Testis (tissue), 3 donors: ENCODE data around the gene CFAP46. TPM values are rescaled to one million over a fixed set of nuclear protein-coding genes. Genes with fewer than 3 reads are reported as not detected.

ENCODE experiments used
- DNase-seq: peaks from one replicate; pipeline ENCODE4 v3.0.0-alpha.2; 2019
- H3K27ac ChIP-seq, 2 donors: fragments of 200-600 bp; sonication (generic); one replicate each; pipeline ENCODE4 v1.5.1; 2019
- H3K27me3 ChIP-seq: fragments of 200-600 bp; sonication (generic); one replicate; pipeline ENCODE4 v1.5.1; 2019
- H3K36me3 ChIP-seq: fragments of 200-600 bp; sonication (generic); one replicate; pipeline ENCODE4 v1.5.1; 2017; ENCODE audit warnings: low read depth; ENCODE audit errors: missing control alignments
- H3K4me1 ChIP-seq: fragments of 200-600 bp; sonication (generic); one replicate; pipeline ENCODE4 v1.5.1; 2019
- H3K4me3 ChIP-seq, 2 donors: fragments of 200-600 bp; sonication (generic); one replicate each; pipeline ENCODE4 v1.5.1; 2017 to 2019
- H3K9me3 ChIP-seq: fragments of 200-600 bp; sonication (generic); one replicate; pipeline ENCODE4 v1.5.1; 2017
- CTCF ChIP-seq, 3 experiments: fragments of 450-650 bp in 2 of 3; fragments of 200-600 bp in 1 of 3; sonication (generic) in 1 of 3; IDR thresholded peaks; one replicate each; pipeline ENCODE4 v1.5.1; 2016 to 2019; ENCODE audit warnings: antibody characterized with exemption in 3 of 3, mild to moderate bottlenecking in 2 of 3, moderate library complexity in 1 of 3
- POLR2A ChIP-seq: fragments of 450-650 bp; IDR thresholded peaks from one replicate; pipeline ENCODE4 v1.6.1; 2017; ENCODE audit warnings: antibody characterized with exemption, mild to moderate bottlenecking, moderate library complexity
- WGBS, 2 donors: methylation state at CpG; one replicate each; pipeline ENCODE4 v1.1.5; 2018; 5-methylcytosine and 5-hydroxymethylcytosine counted together
- intact Hi-C: fragments of 100-400 bp; cut with DNase I; formaldehyde crosslinking; loops from one replicate; pipeline ENCODE4 v1.15.1; 2023; ENCODE audit warnings: low total_unique reads
- polyA plus RNA-seq: library from polyadenylated mRNA; stranded (reverse); fragments of 350-450 nt; fragmentation: Illumina TruSeq; extraction: RNeasy Lipid Tissue Mini Kit (QIAGEN cat#74804); gene quantifications from one replicate; pipeline ENCODE4 v1.2.3, GENCODE V29; 2014; ENCODE audit warnings: low read depth, low replicate concordance; ENCODE audit not compliant: insufficient read depth
- total RNA-seq, 2 donors: library from RNA; depleted of rRNA; stranded (reverse); fragments of >200 nt; gene quantifications; one replicate each; pipeline ENCODE4 v1.2.3, GENCODE V29; 2016

Gene CFAP46
- total and polyA plus RNA-seq, 3 donors from 2014 or later = 36.0 to 67.6 (median 59.0) TPM

- no peaks in the 10 kb centered on the region for H3K9me3 ChIP-seq
- no peak for DNase-seq
- H3K27me3 ChIP-seq = no peaks in the 10 kb centered on the region
- H3K4me3 ChIP-seq = no peak overlapping the region
- no peak overlapping the region for H3K27ac ChIP-seq
- 94 to 96% methylated on average over 32 to 41 of the region's 41 CpGs for WGBS, 2 donors
- no peaks in the 10 kb centered on the region for H3K36me3 ChIP-seq
- H3K4me1 ChIP-seq = no peaks in the 10 kb centered on the region
- intact Hi-C loops = no loop called here
- TF ChIP-seq CTCF (IDR thresholded peaks at IDR 0.05) (no peak), POLR2A (no peak)
These were observed 173.8 kb downstream of the CFAP46 start for GRCh38 chr10:132768346-132769248.

DNA sequence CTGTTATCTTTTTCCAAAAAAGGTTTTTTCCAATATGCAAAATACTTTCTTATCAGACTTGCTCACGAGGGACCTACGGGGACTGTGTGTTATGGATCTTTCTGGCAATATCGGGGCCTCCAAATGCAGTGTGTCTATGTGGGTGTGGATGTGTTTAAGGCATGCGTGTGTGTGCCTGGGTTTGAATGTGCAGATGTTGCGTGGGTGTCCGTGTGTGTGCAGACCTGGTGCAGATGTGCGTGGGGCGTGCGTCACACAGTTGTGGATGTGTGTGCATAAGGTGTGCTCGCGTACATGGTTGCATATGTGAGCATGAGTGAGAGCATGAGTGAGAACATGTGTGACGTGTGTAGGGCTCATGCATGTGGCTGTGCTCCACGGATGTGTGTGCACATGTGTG, 176.1 kb downstream of the CFAP46 start:
- H3K27ac ChIP-seq = no peak overlapping the region
- H3K4me1 ChIP-seq = no peaks in the 10 kb centered on the region
- H3K9me3 ChIP-seq = no peaks in the 10 kb centered on the region
- intact Hi-C loops = no loop called here
- TF ChIP-seq POLR2A = no peak
- no peak for TF ChIP-seq CTCF (IDR thresholded peaks at IDR 0.05)
- H3K4me3 ChIP-seq = no peak overlapping the region
- no peak for DNase-seq
- no peaks in the 10 kb centered on the region for H3K27me3 ChIP-seq
- no peaks in the 10 kb centered on the region for H3K36me3 ChIP-seq
- WGBS, 2 donors = 87 to 90% methylated on average over 13 of the region's 13 CpGs

- DNase-seq = no peak
- 86 to 91% methylated on average over 4 to 11 of the region's 11 CpGs for WGBS, 2 donors
- no peak overlapping the region for H3K4me3 ChIP-seq
- H3K4me1 ChIP-seq = no peaks in the 10 kb centered on the region
- no peaks in the 10 kb centered on the region for H3K27me3 ChIP-seq
- H3K36me3 ChIP-seq = no peaks in the 10 kb centered on the region
- no peaks in the 10 kb centered on the region for H3K9me3 ChIP-seq
- intact Hi-C loops = no loop called here
- no peak for TF ChIP-seq CTCF (IDR thresholded peaks at IDR 0.05)
- TF ChIP-seq POLR2A = no peak
- no peak overlapping the region for H3K27ac ChIP-seq
These were observed 176.9 kb downstream of the CFAP46 start for GRCh38 chr10:132765435-132765834.

GRCh38 chr10:132764108-132764507, 178.3 kb downstream of the CFAP46 start:
- WGBS, 2 donors = 91 to 92% methylated on average over 11 of the region's 11 CpGs
- no peak overlapping the region for H3K27ac ChIP-seq
- DNase-seq = no peak
- H3K27me3 ChIP-seq = no peaks in the 10 kb centered on the region
- no peaks in the 10 kb centered on the region for H3K9me3 ChIP-seq
- TF ChIP-seq POLR2A (no peak), CTCF (IDR thresholded peaks at IDR 0.05) (no peak)
- no peak overlapping the region for H3K4me3 ChIP-seq
- no peaks in the 10 kb centered on the region for H3K4me1 ChIP-seq
- intact Hi-C loops = no loop called here
- H3K36me3 ChIP-seq = no peaks in the 10 kb centered on the region

DNA sequence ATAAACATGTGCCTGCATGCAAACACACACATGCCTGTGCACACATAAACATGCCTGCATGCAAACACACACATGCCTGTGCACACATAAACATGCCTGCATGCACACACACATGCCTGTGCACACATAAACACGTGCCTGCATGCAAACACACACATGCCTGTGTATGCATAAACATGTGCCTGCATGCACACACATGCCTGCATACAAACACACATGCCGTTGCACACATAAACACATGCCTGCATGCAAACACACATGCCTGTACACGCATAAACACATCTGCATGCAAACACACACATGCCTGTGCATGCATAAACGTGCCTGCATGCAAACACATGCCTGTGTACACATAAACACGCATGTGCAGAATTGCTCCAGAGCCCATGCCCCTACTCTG, 178.8 kb downstream of the CFAP46 start:
- Histone ChIP-seq H3K9me3 (no peaks in the 10 kb centered on the region), H3K4me1 (no peaks in the 10 kb centered on the region), H3K4me3 (no peak overlapping the region), H3K27ac (no peak overlapping the region), H3K27me3 (no peaks in the 10 kb centered on the region), H3K36me3 (no peaks in the 10 kb centered on the region)
- intact Hi-C loops = no loop called here
- TF ChIP-seq CTCF (IDR thresholded peaks at IDR 0.05) = no peak
- no peak for TF ChIP-seq POLR2A
- DNase-seq = no peak
- WGBS, 2 donors = 88 to 92% methylated on average over 5 of the region's 5 CpGs
